ENCODE measurements around the gene PIP5K1B.

DNA sequence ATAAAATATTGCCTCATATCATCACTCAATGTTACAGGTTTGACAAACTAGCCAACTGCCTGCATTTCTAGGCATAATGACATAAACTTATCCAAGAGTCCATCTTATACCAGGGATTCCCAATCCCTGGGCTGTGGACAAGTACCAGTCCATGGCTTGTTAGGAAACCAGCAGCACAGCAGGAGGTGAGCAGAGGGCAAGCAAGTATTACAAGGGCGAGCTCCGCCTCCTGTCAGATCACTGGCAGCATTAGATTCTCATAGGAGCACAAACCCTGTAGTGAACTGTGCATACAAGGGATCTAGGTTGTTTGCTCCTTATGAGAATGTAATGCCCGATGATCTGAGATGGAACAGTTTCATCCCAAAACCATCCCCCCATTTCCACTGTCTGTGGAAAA is 164.0 kb downstream of the PIP5K1B start:
- TF ChIP-seq ASH2L (IDR thresholded peaks at IDR 0.05; ENCODE audit: borderline replicate concordance, low read depth) = no peak
- no peak for TF ChIP-seq RELA (IDR thresholded peaks at IDR 0.05; ENCODE audit: borderline replicate concordance, partially characterized antibody)
- no peak for TF ChIP-seq SP1 (IDR thresholded peaks at IDR 0.05; ENCODE audit: low read depth, low read length)
- TF ChIP-seq, protein P1, sequence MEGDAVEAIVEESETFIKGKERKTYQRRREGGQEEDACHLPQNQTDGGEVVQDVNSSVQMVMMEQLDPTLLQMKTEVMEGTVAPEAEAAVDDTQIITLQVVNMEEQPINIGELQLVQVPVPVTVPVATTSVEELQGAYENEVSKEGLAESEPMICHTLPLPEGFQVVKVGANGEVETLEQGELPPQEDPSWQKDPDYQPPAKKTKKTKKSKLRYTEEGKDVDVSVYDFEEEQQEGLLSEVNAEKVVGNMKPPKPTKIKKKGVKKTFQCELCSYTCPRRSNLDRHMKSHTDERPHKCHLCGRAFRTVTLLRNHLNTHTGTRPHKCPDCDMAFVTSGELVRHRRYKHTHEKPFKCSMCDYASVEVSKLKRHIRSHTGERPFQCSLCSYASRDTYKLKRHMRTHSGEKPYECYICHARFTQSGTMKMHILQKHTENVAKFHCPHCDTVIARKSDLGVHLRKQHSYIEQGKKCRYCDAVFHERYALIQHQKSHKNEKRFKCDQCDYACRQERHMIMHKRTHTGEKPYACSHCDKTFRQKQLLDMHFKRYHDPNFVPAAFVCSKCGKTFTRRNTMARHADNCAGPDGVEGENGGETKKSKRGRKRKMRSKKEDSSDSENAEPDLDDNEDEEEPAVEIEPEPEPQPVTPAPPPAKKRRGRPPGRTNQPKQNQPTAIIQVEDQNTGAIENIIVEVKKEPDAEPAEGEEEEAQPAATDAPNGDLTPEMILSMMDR (IDR thresholded peaks at IDR 0.05 in 2 of 3, conservative IDR thresholded peaks at IDR 0.05 in 1 of 3; ENCODE audit: control insufficient read depth in 2 of 3, extremely low read depth in 1 of 3, insufficient read depth in 1 of 3, low read depth in 3 of 3, low read length in 3 of 3) = no peak
- TF ChIP-seq NFYB (IDR thresholded peaks at IDR 0.05; ENCODE audit: insufficient read depth, low read depth, low read length) = no peak
- TF ChIP-seq, protein P2, sequence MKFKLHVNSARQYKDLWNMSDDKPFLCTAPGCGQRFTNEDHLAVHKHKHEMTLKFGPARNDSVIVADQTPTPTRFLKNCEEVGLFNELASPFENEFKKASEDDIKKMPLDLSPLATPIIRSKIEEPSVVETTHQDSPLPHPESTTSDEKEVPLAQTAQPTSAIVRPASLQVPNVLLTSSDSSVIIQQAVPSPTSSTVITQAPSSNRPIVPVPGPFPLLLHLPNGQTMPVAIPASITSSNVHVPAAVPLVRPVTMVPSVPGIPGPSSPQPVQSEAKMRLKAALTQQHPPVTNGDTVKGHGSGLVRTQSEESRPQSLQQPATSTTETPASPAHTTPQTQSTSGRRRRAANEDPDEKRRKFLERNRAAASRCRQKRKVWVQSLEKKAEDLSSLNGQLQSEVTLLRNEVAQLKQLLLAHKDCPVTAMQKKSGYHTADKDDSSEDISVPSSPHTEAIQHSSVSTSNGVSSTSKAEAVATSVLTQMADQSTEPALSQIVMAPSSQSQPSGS (IDR thresholded peaks at IDR 0.05; ENCODE audit: low read length) = no peak
- TF ChIP-seq ZZZ3 (IDR thresholded peaks at IDR 0.05; ENCODE audit: control insufficient read depth, insufficient read length, low read depth) = no peak
- TF ChIP-seq, protein P3, sequence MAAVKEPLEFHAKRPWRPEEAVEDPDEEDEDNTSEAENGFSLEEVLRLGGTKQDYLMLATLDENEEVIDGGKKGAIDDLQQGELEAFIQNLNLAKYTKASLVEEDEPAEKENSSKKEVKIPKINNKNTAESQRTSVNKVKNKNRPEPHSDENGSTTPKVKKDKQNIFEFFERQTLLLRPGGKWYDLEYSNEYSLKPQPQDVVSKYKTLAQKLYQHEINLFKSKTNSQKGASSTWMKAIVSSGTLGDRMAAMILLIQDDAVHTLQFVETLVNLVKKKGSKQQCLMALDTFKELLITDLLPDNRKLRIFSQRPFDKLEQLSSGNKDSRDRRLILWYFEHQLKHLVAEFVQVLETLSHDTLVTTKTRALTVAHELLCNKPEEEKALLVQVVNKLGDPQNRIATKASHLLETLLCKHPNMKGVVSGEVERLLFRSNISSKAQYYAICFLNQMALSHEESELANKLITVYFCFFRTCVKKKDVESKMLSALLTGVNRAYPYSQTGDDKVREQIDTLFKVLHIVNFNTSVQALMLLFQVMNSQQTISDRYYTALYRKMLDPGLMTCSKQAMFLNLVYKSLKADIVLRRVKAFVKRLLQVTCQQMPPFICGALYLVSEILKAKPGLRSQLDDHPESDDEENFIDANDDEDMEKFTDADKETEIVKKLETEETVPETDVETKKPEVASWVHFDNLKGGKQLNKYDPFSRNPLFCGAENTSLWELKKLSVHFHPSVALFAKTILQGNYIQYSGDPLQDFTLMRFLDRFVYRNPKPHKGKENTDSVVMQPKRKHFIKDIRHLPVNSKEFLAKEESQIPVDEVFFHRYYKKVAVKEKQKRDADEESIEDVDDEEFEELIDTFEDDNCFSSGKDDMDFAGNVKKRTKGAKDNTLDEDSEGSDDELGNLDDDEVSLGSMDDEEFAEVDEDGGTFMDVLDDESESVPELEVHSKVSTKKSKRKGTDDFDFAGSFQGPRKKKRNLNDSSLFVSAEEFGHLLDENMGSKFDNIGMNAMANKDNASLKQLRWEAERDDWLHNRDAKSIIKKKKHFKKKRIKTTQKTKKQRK (IDR thresholded peaks at IDR 0.05; ENCODE audit: low read depth, low read length) = no peak
